RKO (cell line): ENCODE measurements around the gene GSS.

Experiments
- DNase-seq: peaks from one replicate; pipeline ENCODE4 v3.0.0-alpha.2; 2016; ENCODE audit warnings: low spot score

GSS gene

GRCh38 chr20:34978092-34978744 is 22.6 kb upstream of the GSS start:
- DNase-seq: no peak

GRCh38 chr20:34977365-34978091 is 21.9 kb upstream of the GSS start:
- DNase-seq: no peak

GRCh38 chr20:34976286-34976685 is 20.7 kb upstream of the GSS start:
- DNase-seq: no peak

GRCh38 chr20:34974246-34974645 is 18.6 kb upstream of the GSS start:
- no peak for DNase-seq

GRCh38 chr20:34971561-34972235 is 16.1 kb upstream of the GSS start:
- DNase-seq: no peak

GRCh38 chr20:34970846-34971560 is 15.4 kb upstream of the GSS start:
- no peak for DNase-seq

- DNase-seq: no peak
Measured at GRCh38 chr20:34970193-34970840, 14.7 kb upstream of the GSS start.

GRCh38 chr20:34968042-34968775 is 12.6 kb upstream of the GSS start:
- no peak for DNase-seq

GRCh38 chr20:34967421-34967820 is 11.8 kb upstream of the GSS start:
- no peak for DNase-seq

- no peak for DNase-seq
Measured at GRCh38 chr20:34965051-34965450, 9.4 kb upstream of the GSS start.

- no peak for DNase-seq
Measured at GRCh38 chr20:34964486-34964885, 8.9 kb upstream of the GSS start.

- DNase-seq: no peak
Measured at GRCh38 chr20:34956751-34957472, 1.3 kb upstream of the GSS start.

- DNase-seq: no peak
Measured at GRCh38 chr20:34956041-34956458, 444 bp upstream of the GSS start.

- peak; percentile 87 for DNase-seq
Measured at GRCh38 chr20:34954904-34955230, 739 bp downstream of the GSS start.

- DNase-seq: no peak
Measured at GRCh38 chr20:34953960-34954359, 1.6 kb downstream of the GSS start.

GRCh38 chr20:34952671-34953070 is 2.9 kb downstream of the GSS start:
- DNase-seq: peak; percentile 31

- DNase-seq: no peak
Measured at GRCh38 chr20:34951652-34952051, 4.0 kb downstream of the GSS start.

- no peak for DNase-seq
Measured at GRCh38 chr20:34951252-34951651, 4.4 kb downstream of the GSS start.

- DNase-seq: no peak
Measured at GRCh38 chr20:34949120-34949519, 6.5 kb downstream of the GSS start.

- DNase-seq: peak; percentile 91
Measured at GRCh38 chr20:34948030-34948429, 7.6 kb downstream of the GSS start.

- no peak for DNase-seq
Measured at GRCh38 chr20:34947336-34947735, 8.3 kb downstream of the GSS start.
